ENCODE measurements around the gene PLEK.

Gene PLEK

GRCh38 chr2:68414876-68415275 lies 49.8 kb downstream of the PLEK start:
- no peak for DNase-seq (ENCODE audit: low read depth in 1 of 2, low spot score in 1 of 2)

- no peak for DNase-seq (ENCODE audit: low read depth in 1 of 2, low spot score in 1 of 2)
These were observed 50.4 kb downstream of the PLEK start for GRCh38 chr2:68415521-68415920.

GRCh38 chr2:68416081-68416675 lies 51.1 kb downstream of the PLEK start:
- no peak for DNase-seq (ENCODE audit: low read depth in 1 of 2, low spot score in 1 of 2)

- DNase-seq (ENCODE audit: low read depth in 1 of 2, low spot score in 1 of 2): no peak
These were observed 52.8 kb downstream of the PLEK start for GRCh38 chr2:68417926-68418325.

- no peak for DNase-seq (ENCODE audit: low read depth in 1 of 2, low spot score in 1 of 2)
These were observed 53.3 kb downstream of the PLEK start for GRCh38 chr2:68418419-68418818.

- no peak for DNase-seq (ENCODE audit: low read depth in 1 of 2, low spot score in 1 of 2)
These were observed 53.8 kb downstream of the PLEK start for GRCh38 chr2:68418855-68419254.

GRCh38 chr2:68420254-68420910 lies 55.3 kb downstream of the PLEK start:
- no peak for DNase-seq (ENCODE audit: low read depth in 1 of 2, low spot score in 1 of 2)

- no peak for DNase-seq (ENCODE audit: low read depth in 1 of 2, low spot score in 1 of 2)
These were observed 59.0 kb downstream of the PLEK start for GRCh38 chr2:68423966-68424650.

GRCh38 chr2:68425503-68425902 lies 60.4 kb downstream of the PLEK start:
- DNase-seq (ENCODE audit: low read depth in 1 of 2, low spot score in 1 of 2): no peak

- DNase-seq (ENCODE audit: low read depth in 1 of 2, low spot score in 1 of 2): no peak
These were observed 61.4 kb downstream of the PLEK start for GRCh38 chr2:68426446-68426845.

GRCh38 chr2:68426848-68427579 lies 61.9 kb downstream of the PLEK start:
- DNase-seq (ENCODE audit: low read depth in 1 of 2, low spot score in 1 of 2): no peak

GRCh38 chr2:68428126-68428525 lies 63.0 kb downstream of the PLEK start:
- no peak for DNase-seq (ENCODE audit: low read depth in 1 of 2, low spot score in 1 of 2)

- DNase-seq (ENCODE audit: low read depth in 1 of 2, low spot score in 1 of 2): no peak
These were observed 63.7 kb downstream of the PLEK start for GRCh38 chr2:68428746-68429145.

GRCh38 chr2:68429311-68429826 lies 64.3 kb downstream of the PLEK start:
- no peak for DNase-seq (ENCODE audit: low read depth in 1 of 2, low spot score in 1 of 2)

- no peak for DNase-seq (ENCODE audit: low read depth in 1 of 2, low spot score in 1 of 2)
These were observed 66.4 kb downstream of the PLEK start for GRCh38 chr2:68431316-68431972.

- DNase-seq (ENCODE audit: low read depth in 1 of 2, low spot score in 1 of 2): no peak
These were observed 67.9 kb downstream of the PLEK start for GRCh38 chr2:68432696-68433658.

- DNase-seq (ENCODE audit: low read depth in 1 of 2, low spot score in 1 of 2): no peak
These were observed 69.9 kb downstream of the PLEK start for GRCh38 chr2:68434981-68435380.

GRCh38 chr2:68435615-68436014 lies 70.5 kb downstream of the PLEK start:
- DNase-seq (ENCODE audit: low read depth in 1 of 2, low spot score in 1 of 2): no peak

GRCh38 chr2:68436270-68436669 lies 71.2 kb downstream of the PLEK start:
- DNase-seq (ENCODE audit: low read depth in 1 of 2, low spot score in 1 of 2): no peak
